AG04449 (cell line): Measurements from ENCODE around the gene ATP2A3.
"Not testable (repeated sequence)": the region's sequence is repeated elsewhere in the genome, so short reads cannot be mapped to it uniquely, and the experiment has no call there.

Experiments used
- CTCF ChIA-PET: fragments of 350-600 bp; formaldehyde crosslinking; extraction: SDS; loops from one replicate; lab custom pipeline; 2021; ENCODE audit warnings: antibody characterized with exemption; lab: Yijun Ruan, JAX
- POLR2A ChIA-PET: fragments of 400-600, 350-600 bp; formaldehyde crosslinking; extraction: SDS; loops from one replicate; lab custom pipeline; 2020; ENCODE audit warnings: antibody characterized with exemption, inconsistent platforms; lab: Yijun Ruan, JAX
- DNase-seq: peaks from one replicate; pipeline ENCODE4 v3.0.0-alpha.2; 2010; ENCODE audit warnings: low read depth, low spot score
- H3K4me3 ChIP-seq: 2 replicates; pipeline ENCODE4 v1.5.1; 2011; ENCODE audit warnings: low read depth, mild to moderate bottlenecking, control low read depth, low read length
- CTCF ChIP-seq: IDR thresholded peaks from one replicate; pipeline ENCODE4 v1.5.1; 2011; ENCODE audit warnings: mild to moderate bottlenecking, moderate library complexity, low read length, control low read depth, inconsistent platforms; ENCODE audit not compliant: insufficient read depth; ENCODE audit errors: missing control alignments

ATP2A3 gene

GRCh38 chr17:3951003-3951402 lies 13.2 kb downstream of the ATP2A3 start:
- ChIA-PET CTCF (no interaction called here), POLR2A (no interaction called here)
- no peak for TF ChIP-seq CTCF
- H3K4me3 ChIP-seq: no peak overlapping the region
- no peak for DNase-seq

GRCh38 chr17:3950584-3950983 lies 13.7 kb downstream of the ATP2A3 start:
- POLR2A ChIA-PET: no interaction called here
- CTCF ChIA-PET: no interaction called here
- H3K4me3 ChIP-seq: no peak overlapping the region
- no peak for DNase-seq
- TF ChIP-seq CTCF: no peak

- CTCF ChIA-PET: interaction anchor here (1.1 to 1.7 kb wide), 3 partner anchors 21 to 49 kb away, joined by 3 to 8 read pairs (median 3); no protein-coding TSS in a partner anchor
- H3K4me3 ChIP-seq: no peak overlapping the region
- TF ChIP-seq CTCF: no peak
- DNase-seq: no peak
- POLR2A ChIA-PET: no interaction called here
These were observed 14.8 kb downstream of the ATP2A3 start for GRCh38 chr17:3949418-3949817.

GRCh38 chr17:3948551-3948950 lies 15.7 kb downstream of the ATP2A3 start:
- CTCF ChIA-PET: interaction anchor here (0.6 to 1.7 kb wide), 4 partner anchors 20 to 84 kb away, joined by 3 to 8 read pairs (median 6); no protein-coding TSS in a partner anchor
- POLR2A ChIA-PET, H3K4me3 ChIP-seq, DNase-seq: not testable (repeated sequence)

GRCh38 chr17:3947318-3947810 lies 16.9 kb downstream of the ATP2A3 start:
- POLR2A ChIA-PET: interaction anchor here (0.7 kb wide), 1 partner anchor 40 kb away, joined by 3 read pairs; no protein-coding TSS in a partner anchor
- no peak for DNase-seq
- no peak overlapping the region for H3K4me3 ChIP-seq
- no peak for TF ChIP-seq CTCF
- CTCF ChIA-PET: interaction anchor here (1.1 to 1.2 kb wide), 3 partner anchors 14 to 86 kb away, joined by 3 to 8 read pairs (median 3); no protein-coding TSS in a partner anchor

- no peak for TF ChIP-seq CTCF
- no peak overlapping the region for H3K4me3 ChIP-seq
- POLR2A ChIA-PET: no interaction called here
- no peak for DNase-seq
- CTCF ChIA-PET: no interaction called here
These were observed 17.5 kb downstream of the ATP2A3 start for GRCh38 chr17:3946711-3947235.
